Measurements from ENCODE around the gene CUEDC2.

- TF ChIP-seq, protein P1, sequence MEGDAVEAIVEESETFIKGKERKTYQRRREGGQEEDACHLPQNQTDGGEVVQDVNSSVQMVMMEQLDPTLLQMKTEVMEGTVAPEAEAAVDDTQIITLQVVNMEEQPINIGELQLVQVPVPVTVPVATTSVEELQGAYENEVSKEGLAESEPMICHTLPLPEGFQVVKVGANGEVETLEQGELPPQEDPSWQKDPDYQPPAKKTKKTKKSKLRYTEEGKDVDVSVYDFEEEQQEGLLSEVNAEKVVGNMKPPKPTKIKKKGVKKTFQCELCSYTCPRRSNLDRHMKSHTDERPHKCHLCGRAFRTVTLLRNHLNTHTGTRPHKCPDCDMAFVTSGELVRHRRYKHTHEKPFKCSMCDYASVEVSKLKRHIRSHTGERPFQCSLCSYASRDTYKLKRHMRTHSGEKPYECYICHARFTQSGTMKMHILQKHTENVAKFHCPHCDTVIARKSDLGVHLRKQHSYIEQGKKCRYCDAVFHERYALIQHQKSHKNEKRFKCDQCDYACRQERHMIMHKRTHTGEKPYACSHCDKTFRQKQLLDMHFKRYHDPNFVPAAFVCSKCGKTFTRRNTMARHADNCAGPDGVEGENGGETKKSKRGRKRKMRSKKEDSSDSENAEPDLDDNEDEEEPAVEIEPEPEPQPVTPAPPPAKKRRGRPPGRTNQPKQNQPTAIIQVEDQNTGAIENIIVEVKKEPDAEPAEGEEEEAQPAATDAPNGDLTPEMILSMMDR (IDR thresholded peaks at IDR 0.05; ENCODE audit: insufficient read depth, low read length, poor library complexity, severe bottlenecking) = no peak
- TF ChIP-seq EZH2phosphoT487 (conservative IDR thresholded peaks at IDR 0.05; ENCODE audit: low read length) = no peak
These were observed 15.7 kb downstream of the CUEDC2 start for GRCh38 chr10:102416695-102417094.
